ENCODE results near the gene LPP.
"Not testable (repeated sequence)": the region's sequence is repeated elsewhere in the genome, so short reads cannot be mapped to it uniquely, and the experiment has no call there.

LPP gene

GRCh38 chr3:188594139-188594538 is 440.2 kb downstream of the LPP start:
- DNase-seq (ENCODE audit: low read depth): no peak

DNA sequence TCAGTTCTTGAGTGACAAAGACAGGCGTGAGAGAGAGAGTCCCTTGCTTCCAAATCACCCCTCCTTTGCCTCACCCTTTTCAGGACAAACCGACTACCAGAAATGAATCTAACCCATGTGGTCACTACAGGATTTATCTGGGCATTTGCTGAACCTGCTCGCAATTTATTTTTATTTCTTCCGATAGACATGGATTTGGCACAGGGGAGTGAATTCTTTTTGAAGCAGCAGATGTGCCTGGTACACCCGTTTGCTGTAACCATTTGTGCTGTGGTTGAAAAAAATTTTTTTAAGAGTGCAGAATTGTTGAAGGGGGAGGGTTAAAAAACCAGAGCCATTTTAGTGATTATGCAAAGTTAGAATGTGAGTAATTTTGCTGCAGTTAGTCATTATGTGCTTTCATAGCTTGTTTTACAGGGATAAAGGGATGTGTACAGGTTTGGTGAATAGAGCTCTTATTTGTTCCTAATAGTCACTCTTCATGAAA is 442.0 kb downstream of the LPP start:
- no peak for DNase-seq (ENCODE audit: low read depth)

GRCh38 chr3:188598894-188599293 is 444.9 kb downstream of the LPP start:
- no peak for DNase-seq (ENCODE audit: low read depth)

DNA sequence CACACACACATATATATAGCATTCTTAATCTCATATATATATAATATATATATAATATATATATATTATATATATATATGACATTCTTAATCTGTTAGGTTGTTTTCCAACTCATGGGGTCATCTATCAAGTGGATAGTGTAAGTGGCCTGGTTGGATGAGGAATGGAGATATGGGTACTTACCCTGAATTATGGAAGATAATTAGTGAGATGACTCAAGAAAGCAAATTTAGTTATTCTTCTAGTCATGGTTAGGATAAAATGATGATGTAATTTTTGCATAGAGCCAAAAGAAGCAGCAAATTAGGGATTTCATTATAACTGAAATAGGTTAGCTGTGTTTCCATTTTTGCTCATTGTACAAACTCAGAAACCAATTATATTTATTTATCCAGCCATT is 448.2 kb downstream of the LPP start:
- DNase-seq (ENCODE audit: low read depth): no peak

GRCh38 chr3:188602620-188603019 is 448.7 kb downstream of the LPP start:
- no peak for DNase-seq (ENCODE audit: low read depth)

DNA sequence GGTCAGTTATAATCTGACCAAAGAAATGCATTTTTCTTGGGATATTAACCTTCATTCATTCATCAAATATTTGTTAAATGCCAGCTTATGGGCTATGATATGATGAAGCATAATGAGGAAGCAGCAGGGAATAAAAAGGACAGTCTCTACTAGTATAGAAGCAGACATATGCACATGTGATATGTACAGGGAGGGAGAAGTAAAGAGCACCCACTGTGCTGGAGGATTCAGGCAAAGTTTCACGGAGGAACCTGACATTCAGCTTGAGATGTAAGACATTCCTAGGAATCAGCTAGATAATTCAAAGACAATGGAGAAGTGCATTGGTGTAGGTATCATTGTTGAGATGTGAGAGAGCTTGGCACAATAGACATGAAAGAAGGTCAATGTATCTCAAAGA is 450.7 kb downstream of the LPP start:
- no peak for DNase-seq (ENCODE audit: low read depth)

DNA sequence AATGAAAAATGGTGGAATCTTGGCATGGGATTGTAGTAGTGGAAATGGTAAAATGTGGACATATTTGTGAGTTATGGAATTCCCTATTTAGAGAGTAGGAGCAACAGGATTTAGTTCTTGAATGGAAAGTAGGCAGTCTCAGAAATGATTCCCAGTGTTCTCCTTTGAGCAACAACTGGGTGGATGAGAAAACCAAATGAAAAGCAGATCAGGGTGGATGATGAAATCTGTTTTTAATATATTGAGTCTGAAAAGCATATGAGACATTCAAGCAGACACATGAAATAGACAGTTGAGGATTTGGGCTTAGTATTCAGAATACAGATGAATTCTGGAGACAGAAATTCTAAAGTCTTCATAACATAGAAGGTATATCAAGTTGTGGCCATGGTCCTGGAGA is 451.3 kb downstream of the LPP start:
- no peak for DNase-seq (ENCODE audit: low read depth)

- DNase-seq (ENCODE audit: low read depth): no peak
Observed at GRCh38 chr3:188605905-188606304, 451.9 kb downstream of the LPP start.

GRCh38 chr3:188607805-188608315 is 453.9 kb downstream of the LPP start:
- DNase-seq (ENCODE audit: low read depth): no peak

DNA sequence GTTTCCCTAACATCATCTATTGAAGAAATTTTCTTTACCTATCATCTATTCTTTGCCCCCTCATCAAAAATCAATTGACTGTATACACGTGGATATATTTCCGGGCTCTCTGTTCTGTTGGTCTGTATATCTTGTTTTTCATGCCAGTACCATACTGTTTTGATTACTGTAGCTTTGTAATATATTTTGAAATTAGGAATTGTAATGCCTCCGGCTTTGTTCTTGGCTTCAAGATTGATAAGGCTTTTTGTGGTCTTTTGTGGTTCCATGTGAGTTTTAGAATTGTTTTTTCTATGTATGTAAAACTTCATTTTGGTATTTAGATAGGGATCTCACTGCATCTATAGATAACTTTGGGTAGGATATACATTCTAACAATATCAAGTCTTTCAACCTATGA is 454.4 kb downstream of the LPP start:
- DNase-seq (ENCODE audit: low read depth): no peak

GRCh38 chr3:188613721-188614120 is 459.8 kb downstream of the LPP start:
- not testable (repeated sequence) for DNase-seq (ENCODE audit: low read depth)

- DNase-seq (ENCODE audit: low read depth): no peak
Observed at GRCh38 chr3:188617270-188617669, 463.3 kb downstream of the LPP start.

- DNase-seq (ENCODE audit: low read depth): no peak
Observed at GRCh38 chr3:188617988-188618701, 464.2 kb downstream of the LPP start.

DNA sequence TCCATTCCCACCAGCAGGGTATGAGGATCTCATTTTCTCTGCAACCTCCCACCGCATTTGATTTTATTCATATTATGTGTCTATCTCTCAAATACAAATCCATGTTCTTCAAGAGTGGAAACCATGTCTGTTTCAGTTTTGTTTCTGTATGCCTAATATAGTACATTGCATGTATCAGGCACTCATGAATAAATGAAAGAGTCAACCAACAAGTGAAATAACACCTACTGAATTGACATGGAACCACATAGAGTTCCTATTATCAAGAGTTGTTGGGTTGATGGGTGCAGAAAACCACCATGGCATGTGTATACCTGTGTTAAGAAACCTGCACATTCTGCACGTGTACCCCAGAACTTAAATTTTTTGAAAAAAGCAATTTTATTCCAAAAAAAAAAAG is 466.8 kb downstream of the LPP start:
- no peak for DNase-seq (ENCODE audit: low read depth)

GRCh38 chr3:188624384-188624783 is 470.4 kb downstream of the LPP start:
- DNase-seq (ENCODE audit: low read depth): no peak

DNA sequence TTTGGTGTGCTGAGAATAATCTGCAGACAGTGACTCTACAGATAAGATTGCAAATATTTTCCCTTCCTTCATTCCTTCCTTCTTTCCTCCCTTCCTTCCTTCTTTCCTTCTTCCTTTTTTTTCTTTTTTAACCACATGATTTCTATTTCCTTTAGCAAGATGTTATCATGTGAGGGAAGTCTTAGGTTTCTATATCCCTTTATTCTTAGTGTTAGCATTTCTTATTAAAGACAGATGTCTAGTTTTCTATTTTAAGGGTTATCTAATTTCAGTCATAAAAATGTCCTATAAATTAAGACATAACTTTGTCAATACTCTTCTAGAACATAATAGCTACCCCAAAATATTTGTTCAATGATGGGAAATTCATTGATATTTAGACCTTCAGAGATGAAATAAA is 470.9 kb downstream of the LPP start:
- DNase-seq (ENCODE audit: low read depth): no peak

GRCh38 chr3:188627652-188628051 is 473.7 kb downstream of the LPP start:
- DNase-seq (ENCODE audit: low read depth): no peak

DNA sequence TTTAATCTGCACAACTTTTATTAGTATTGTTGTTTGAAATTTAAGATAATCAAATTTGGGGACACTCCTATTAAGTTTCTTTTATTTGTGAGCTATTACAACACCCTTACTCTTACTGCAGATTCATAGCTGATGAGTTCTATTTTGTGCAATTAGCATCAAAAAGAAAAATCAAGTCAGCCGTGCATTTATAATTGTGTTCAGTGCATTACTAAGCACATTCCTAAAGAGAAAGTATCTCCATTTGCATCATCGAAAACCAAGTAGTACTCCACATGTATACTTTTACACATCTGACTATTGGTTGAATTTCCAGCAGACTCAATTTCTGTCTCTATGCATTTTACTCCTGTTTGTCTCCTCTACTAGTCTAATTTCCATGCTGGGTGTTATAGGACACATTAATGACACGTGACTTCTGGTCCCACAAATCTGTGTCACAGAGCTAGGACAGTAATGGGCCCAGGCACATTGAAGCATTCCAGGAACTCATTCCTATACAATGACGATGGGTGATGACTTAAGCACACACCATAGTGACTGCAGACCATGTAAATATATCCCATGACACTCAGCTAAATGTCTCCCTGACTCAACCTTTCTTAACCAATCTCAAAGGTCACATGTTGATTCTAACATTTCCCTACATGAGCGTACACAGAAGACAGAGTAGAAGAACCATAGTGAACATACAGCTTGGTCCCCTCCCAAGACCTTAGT is 477.5 kb downstream of the LPP start:
- no peak for DNase-seq (ENCODE audit: low read depth)

DNA sequence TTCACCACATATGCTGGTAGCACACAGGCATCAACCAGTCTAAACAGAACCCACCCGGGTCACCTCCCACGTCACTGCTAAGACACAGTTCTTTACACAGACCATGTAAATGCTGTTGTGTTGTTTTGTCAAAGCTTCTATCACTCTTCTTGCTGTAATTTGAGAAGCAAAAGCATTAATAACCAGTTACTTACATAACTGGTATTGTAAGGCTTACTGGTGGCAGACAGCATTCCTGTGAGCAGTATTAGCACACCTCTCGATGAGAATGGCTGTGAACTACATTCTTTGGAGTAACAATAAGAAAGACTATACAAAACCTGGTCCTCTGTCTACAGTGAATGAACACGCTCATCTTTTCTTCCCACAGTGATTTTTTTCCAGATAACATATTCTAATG is 479.2 kb downstream of the LPP start:
- DNase-seq (ENCODE audit: low read depth): no peak

GRCh38 chr3:188634285-188634684 is 480.3 kb downstream of the LPP start:
- no peak for DNase-seq (ENCODE audit: low read depth)

- no peak for DNase-seq (ENCODE audit: low read depth)
Observed at GRCh38 chr3:188635258-188636042, 481.5 kb downstream of the LPP start.

- DNase-seq (ENCODE audit: low read depth): not testable (repeated sequence)
Observed at GRCh38 chr3:188636292-188636691, 482.3 kb downstream of the LPP start.

DNA sequence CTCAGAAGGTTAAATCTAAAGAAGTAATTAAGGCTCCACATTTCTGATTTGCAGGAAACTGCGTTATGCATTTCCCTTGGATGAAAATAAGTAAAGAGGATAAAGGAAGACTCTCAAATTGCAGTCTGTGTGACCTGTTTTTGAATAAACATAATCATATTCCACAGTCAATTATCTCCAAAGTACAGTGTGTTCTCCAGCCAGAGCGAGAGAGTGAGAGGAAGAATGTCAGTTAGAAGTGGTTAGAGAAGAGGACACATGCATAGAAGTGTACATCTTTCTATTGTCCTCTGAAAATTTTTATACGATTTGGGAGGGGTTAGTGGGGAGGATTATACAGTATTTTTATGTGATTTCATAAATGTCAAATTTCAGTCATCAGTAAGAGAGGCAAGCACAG is 487.1 kb downstream of the LPP start:
- DNase-seq (ENCODE audit: low read depth): no peak
